ENCODE results near the gene ALPK3. TPM values are rescaled to one million over a fixed set of nuclear protein-coding genes. Genes with fewer than 3 reads are reported as not detected.

The ALPK3 gene
- polyA plus RNA-seq, 1 donor (not counting 4 experiments of a cell fraction or from before 2014, with no cell fraction given) = 0.07 TPM

DNA sequence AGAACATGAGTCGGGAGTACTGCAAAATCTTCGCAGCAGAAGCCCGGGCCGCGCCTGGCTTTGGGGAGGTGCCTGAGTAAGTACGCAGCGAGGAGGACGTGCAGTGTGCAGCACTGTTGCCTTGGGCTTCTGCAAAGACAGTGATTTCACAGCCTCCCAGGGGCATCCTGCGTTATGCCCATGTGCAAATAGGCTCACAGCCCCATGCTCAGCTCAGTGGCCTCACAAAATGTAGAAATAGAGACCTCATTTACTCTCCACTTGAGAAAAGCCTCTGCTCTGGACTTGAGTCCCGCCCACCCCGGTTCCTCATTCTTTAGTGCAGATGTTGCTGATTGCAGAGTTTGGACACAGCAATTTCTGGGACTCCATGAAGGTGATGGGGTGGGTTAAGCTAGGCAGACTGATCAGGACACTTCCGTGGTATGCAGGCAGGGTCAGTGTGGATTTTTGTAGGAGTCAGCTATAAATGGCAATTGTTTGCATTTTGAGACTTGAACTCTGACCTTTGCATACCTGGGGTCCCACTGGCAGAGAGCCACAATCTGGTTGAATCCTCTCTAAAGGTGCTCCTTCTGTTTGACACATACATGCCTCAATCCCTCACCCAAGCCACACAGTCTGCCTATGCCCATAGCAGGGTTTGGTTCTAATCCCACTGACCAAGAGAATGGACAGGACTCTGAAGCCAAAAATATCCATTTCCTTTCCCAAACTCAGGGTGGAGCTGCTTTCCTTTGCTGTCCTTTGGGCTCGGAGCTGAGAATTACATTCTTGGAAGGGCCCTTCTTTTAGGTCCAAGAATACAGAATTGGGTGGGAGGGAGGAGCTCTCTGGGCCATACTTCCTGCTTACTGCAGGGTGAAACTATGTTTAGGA is 46.6 kb downstream of the ALPK3 start:
- Histone ChIP-seq H3K9me1 (ENCODE audit: control insufficient read depth, extremely low read depth, insufficient read depth, low read length) (peaks cover 2% of the 10 kb centered on the region), H3K4me1 (ENCODE audit: control insufficient read depth, extremely low read depth, insufficient read depth, low read length) (peaks cover 13% of the 10 kb centered on the region), H3K27ac (ENCODE audit: control insufficient read depth, insufficient read depth, low read length) (no peak overlapping the region), H3K79me2 (ENCODE audit: control insufficient read depth, insufficient read depth, low read length) (no peaks in the 10 kb centered on the region), H3K27me3 (ENCODE audit: control insufficient read depth, extremely low read depth, insufficient read depth, low read length) (no peaks in the 10 kb centered on the region), H2AFZ (ENCODE audit: control insufficient read depth, low read length) (no peak overlapping the region), H3K4me2 (ENCODE audit: control insufficient read depth, extremely low read depth, insufficient read depth, low read depth, low read length) (no peak overlapping the region), H3K4me3 (ENCODE audit: control insufficient read depth in 2 of 3, extremely low read depth in 1 of 3, insufficient read depth in 2 of 3, low read depth in 1 of 3, low read length in 3 of 3) (no peak overlapping the region), H3K9ac (ENCODE audit: control insufficient read depth, extremely low read depth, insufficient read depth, low read length) (no peak overlapping the region), H4K20me1 (ENCODE audit: control insufficient read depth, extremely low read depth, insufficient read depth, low read length) (no peaks in the 10 kb centered on the region), H3K36me3 (ENCODE audit: control insufficient read depth in 2 of 2, extremely low read depth in 1 of 2, insufficient read depth in 2 of 2, low read length in 2 of 2) (no peaks in the 10 kb centered on the region), H3K9me3 (ENCODE audit: control insufficient read depth, low read depth, low read length) (no peaks in the 10 kb centered on the region)
- dilution Hi-C loops (cut with MboI; ENCODE audit: extremely low pct_ligation_motif_present, low sequenced_read_pairs) = no loop called here
- FAIRE-seq (no peak), DNase-seq (ENCODE audit: low read depth, low spot score) (no peak)
- TF ChIP-seq, protein P1, sequence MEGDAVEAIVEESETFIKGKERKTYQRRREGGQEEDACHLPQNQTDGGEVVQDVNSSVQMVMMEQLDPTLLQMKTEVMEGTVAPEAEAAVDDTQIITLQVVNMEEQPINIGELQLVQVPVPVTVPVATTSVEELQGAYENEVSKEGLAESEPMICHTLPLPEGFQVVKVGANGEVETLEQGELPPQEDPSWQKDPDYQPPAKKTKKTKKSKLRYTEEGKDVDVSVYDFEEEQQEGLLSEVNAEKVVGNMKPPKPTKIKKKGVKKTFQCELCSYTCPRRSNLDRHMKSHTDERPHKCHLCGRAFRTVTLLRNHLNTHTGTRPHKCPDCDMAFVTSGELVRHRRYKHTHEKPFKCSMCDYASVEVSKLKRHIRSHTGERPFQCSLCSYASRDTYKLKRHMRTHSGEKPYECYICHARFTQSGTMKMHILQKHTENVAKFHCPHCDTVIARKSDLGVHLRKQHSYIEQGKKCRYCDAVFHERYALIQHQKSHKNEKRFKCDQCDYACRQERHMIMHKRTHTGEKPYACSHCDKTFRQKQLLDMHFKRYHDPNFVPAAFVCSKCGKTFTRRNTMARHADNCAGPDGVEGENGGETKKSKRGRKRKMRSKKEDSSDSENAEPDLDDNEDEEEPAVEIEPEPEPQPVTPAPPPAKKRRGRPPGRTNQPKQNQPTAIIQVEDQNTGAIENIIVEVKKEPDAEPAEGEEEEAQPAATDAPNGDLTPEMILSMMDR (optimal IDR thresholded peaks at IDR 0.05 in 1 of 3, IDR thresholded peaks at IDR 0.05 in 1 of 3, conservative IDR thresholded peaks at IDR 0.05 in 1 of 3; ENCODE audit: extremely low read depth in 1 of 3, insufficient read depth in 2 of 3, low read length in 3 of 3) = no peak
- TF ChIP-seq EZH2 (IDR thresholded peaks at IDR 0.05; ENCODE audit: low read length) = no peak

DNA sequence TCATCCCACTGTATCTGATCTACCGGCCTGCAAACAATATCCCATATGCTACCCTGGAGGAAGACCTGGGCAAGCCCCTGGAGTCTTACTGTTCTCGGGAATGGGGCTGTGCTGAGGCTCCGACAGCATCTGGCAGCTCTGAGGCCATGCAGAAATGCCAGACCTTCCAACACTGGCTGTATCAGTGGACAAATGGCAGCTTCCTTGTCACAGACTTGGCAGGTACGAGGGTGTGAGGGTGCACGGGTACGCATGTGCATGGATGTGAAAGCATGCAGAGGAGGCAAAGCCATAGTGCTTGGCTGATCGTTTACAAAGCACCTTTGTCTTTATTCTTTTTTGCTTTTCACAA is 47.3 kb downstream of the ALPK3 start:
- Histone ChIP-seq H4K20me1 (ENCODE audit: control insufficient read depth, extremely low read depth, insufficient read depth, low read length) (no peaks in the 10 kb centered on the region), H3K9ac (ENCODE audit: control insufficient read depth, extremely low read depth, insufficient read depth, low read length) (no peak overlapping the region), H3K4me1 (ENCODE audit: control insufficient read depth, extremely low read depth, insufficient read depth, low read length) (peaks cover 7% of the 10 kb centered on the region), H2AFZ (ENCODE audit: control insufficient read depth, low read length) (no peak overlapping the region), H3K4me3 (ENCODE audit: control insufficient read depth in 2 of 3, extremely low read depth in 1 of 3, insufficient read depth in 2 of 3, low read depth in 1 of 3, low read length in 3 of 3) (no peak overlapping the region), H3K9me3 (ENCODE audit: control insufficient read depth, low read depth, low read length) (no peaks in the 10 kb centered on the region), H3K4me2 (ENCODE audit: control insufficient read depth, extremely low read depth, insufficient read depth, low read depth, low read length) (no peak overlapping the region), H3K27me3 (ENCODE audit: control insufficient read depth, extremely low read depth, insufficient read depth, low read length) (no peaks in the 10 kb centered on the region), H3K27ac (ENCODE audit: control insufficient read depth, insufficient read depth, low read length) (no peak overlapping the region), H3K9me1 (ENCODE audit: control insufficient read depth, extremely low read depth, insufficient read depth, low read length) (peaks cover 2% of the 10 kb centered on the region), H3K79me2 (ENCODE audit: control insufficient read depth, insufficient read depth, low read length) (no peaks in the 10 kb centered on the region), H3K36me3 (ENCODE audit: control insufficient read depth in 2 of 2, extremely low read depth in 1 of 2, insufficient read depth in 2 of 2, low read length in 2 of 2) (no peaks in the 10 kb centered on the region)
- FAIRE-seq = no peak
- dilution Hi-C loops (cut with MboI; ENCODE audit: extremely low pct_ligation_motif_present, low sequenced_read_pairs) = no loop called here
- no peak for TF ChIP-seq EZH2 (IDR thresholded peaks at IDR 0.05; ENCODE audit: low read length)
- TF ChIP-seq, protein P1 (optimal IDR thresholded peaks at IDR 0.05 in 1 of 3, IDR thresholded peaks at IDR 0.05 in 1 of 3, conservative IDR thresholded peaks at IDR 0.05 in 1 of 3; ENCODE audit: extremely low read depth in 1 of 3, insufficient read depth in 2 of 3, low read length in 3 of 3) = no peak
- DNase-seq (ENCODE audit: low read depth, low spot score) = no peak
